DND-41 (cell line): Measurements from ENCODE around the gene IRX2.

Source experiments
- EZH2 ChIP-seq: IDR thresholded peaks from 3 replicates; pipeline ENCODE4 v1.6.1; 2012; ENCODE audit warnings: borderline replicate concordance, low read depth, mild to moderate bottlenecking, moderate library complexity, low read length, inconsistent platforms; ENCODE audit not compliant: severe bottlenecking
- TF ChIP-seq, protein P1 (sequence below): IDR thresholded peaks from 2 replicates; pipeline ENCODE4 v1.5.1; 2012; ENCODE audit warnings: borderline replicate concordance, low read length, moderate library complexity, mild to moderate bottlenecking; ENCODE audit not compliant: poor library complexity, severe bottlenecking; ENCODE audit errors: extremely low read depth

DNA sequence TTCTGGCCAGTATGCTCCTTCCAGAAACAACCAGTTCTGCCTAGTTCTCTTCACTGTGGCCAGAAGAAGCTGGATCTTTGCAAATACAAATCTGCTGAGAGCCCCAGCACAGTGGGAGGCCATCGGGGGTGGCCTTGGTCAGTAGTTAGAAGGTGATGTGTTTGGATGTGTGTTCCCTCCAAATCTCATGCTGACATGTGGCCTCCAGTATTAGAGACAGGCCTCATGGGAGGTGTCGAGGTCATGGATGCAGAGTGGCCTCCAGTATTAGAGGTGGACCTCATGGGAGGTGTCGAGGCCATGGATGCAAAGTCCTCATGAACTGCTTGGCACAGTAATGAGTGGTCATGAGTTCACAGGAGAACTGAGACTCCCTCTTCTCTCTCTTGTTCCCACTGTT is 7.6 kb upstream of the IRX2 start:
- TF ChIP-seq, protein P1, sequence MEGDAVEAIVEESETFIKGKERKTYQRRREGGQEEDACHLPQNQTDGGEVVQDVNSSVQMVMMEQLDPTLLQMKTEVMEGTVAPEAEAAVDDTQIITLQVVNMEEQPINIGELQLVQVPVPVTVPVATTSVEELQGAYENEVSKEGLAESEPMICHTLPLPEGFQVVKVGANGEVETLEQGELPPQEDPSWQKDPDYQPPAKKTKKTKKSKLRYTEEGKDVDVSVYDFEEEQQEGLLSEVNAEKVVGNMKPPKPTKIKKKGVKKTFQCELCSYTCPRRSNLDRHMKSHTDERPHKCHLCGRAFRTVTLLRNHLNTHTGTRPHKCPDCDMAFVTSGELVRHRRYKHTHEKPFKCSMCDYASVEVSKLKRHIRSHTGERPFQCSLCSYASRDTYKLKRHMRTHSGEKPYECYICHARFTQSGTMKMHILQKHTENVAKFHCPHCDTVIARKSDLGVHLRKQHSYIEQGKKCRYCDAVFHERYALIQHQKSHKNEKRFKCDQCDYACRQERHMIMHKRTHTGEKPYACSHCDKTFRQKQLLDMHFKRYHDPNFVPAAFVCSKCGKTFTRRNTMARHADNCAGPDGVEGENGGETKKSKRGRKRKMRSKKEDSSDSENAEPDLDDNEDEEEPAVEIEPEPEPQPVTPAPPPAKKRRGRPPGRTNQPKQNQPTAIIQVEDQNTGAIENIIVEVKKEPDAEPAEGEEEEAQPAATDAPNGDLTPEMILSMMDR = no peak
- no peak for TF ChIP-seq EZH2
